Measurements from ENCODE around the gene PDCD10.

PDCD10 gene

GRCh38 chr3:167705840-167706239 lies 28.9 kb downstream of the PDCD10 start:
- TF ChIP-seq CTCF (IDR thresholded peaks at IDR 0.05; ENCODE audit: control extremely low read depth, extremely low read depth, low read depth, missing control alignments): no peak
- POLR2A ChIA-PET: no interaction called here
- CTCF ChIA-PET: interaction anchor here (0.7 to 2.9 kb wide), 9 partner anchors 9 to 149 kb away, joined by 3 to 11 read pairs (median 3); partner anchors contain the start of gene SERPINI1
- DNase-seq (ENCODE audit: extremely low spot score): no peak

GRCh38 chr3:167700926-167701325 lies 33.8 kb downstream of the PDCD10 start:
- no peak for TF ChIP-seq CTCF (IDR thresholded peaks at IDR 0.05; ENCODE audit: control extremely low read depth, extremely low read depth, low read depth, missing control alignments)
- DNase-seq (ENCODE audit: extremely low spot score): no peak
- ChIA-PET CTCF (interaction anchor here (0.7 to 1.1 kb wide), 2 partner anchors 16 to 290 kb away, joined by 3 read pairs; no protein-coding TSS in a partner anchor), POLR2A (no interaction called here)

GRCh38 chr3:167700046-167700445 lies 34.6 kb downstream of the PDCD10 start:
- no peak for DNase-seq (ENCODE audit: extremely low spot score)
- POLR2A ChIA-PET: no interaction called here
- CTCF ChIA-PET: interaction anchor here (1.1 kb wide), 1 partner anchor 8 kb away, joined by 4 read pairs; no protein-coding TSS in a partner anchor
- TF ChIP-seq CTCF (IDR thresholded peaks at IDR 0.05; ENCODE audit: control extremely low read depth, extremely low read depth, low read depth, missing control alignments): no peak

GRCh38 chr3:167694121-167694520 lies 40.6 kb downstream of the PDCD10 start:
- ChIA-PET CTCF (interaction anchor here (0.6 to 2.8 kb wide), 5 partner anchors 9 to 26 kb away, joined by 3 to 29 read pairs (median 5); no protein-coding TSS in a partner anchor), POLR2A (interaction anchor here (0.7 kb wide), 1 partner anchor 61 kb away, joined by 5 read pairs; no protein-coding TSS in a partner anchor)
- no peak for DNase-seq (ENCODE audit: extremely low spot score)
- no peak for TF ChIP-seq CTCF (IDR thresholded peaks at IDR 0.05; ENCODE audit: control extremely low read depth, extremely low read depth, low read depth, missing control alignments)

GRCh38 chr3:167691366-167691765 lies 43.3 kb downstream of the PDCD10 start:
- POLR2A ChIA-PET: no interaction called here
- no peak for TF ChIP-seq CTCF (IDR thresholded peaks at IDR 0.05; ENCODE audit: control extremely low read depth, extremely low read depth, low read depth, missing control alignments)
- CTCF ChIA-PET: interaction anchor here (1.1 to 2.1 kb wide), 2 partner anchors 18 to 311 kb away, joined by 4 to 6 read pairs; partner anchors contain the start of gene ZBBX
- DNase-seq (ENCODE audit: extremely low spot score): peak; percentile 63

- peak; percentile 61 for TF ChIP-seq CTCF (IDR thresholded peaks at IDR 0.05; ENCODE audit: control extremely low read depth, extremely low read depth, low read depth, missing control alignments)
- POLR2A ChIA-PET: no interaction called here
- DNase-seq (ENCODE audit: extremely low spot score): peak; percentile 36
- CTCF ChIA-PET: interaction anchor here (0.7 to 3.4 kb wide), 23 partner anchors 9 to 304 kb away, joined by 3 to 32 read pairs (median 4); partner anchors contain the start of gene ZBBX
Observed at GRCh38 chr3:167684388-167684993, 50.2 kb downstream of the PDCD10 start.
